A673 (cell line): ENCODE results near the gene PPP3R2. TPM values are rescaled to one million over a fixed set of nuclear protein-coding genes. Genes with fewer than 3 reads are reported as not detected.
"Not testable (repeated sequence)": the region's sequence is repeated elsewhere in the genome, so short reads cannot be mapped to it uniquely, and the experiment has no call there.

ENCODE experiments used
- BruUV-seq: library from RNA; stranded (reverse); fragments of 400-500 nt; replicated peaks from 2 replicates; lab custom pipeline; 2021; lab: Mats Ljungman, UMichigan
- CTCF ChIA-PET: fragments of 300-600 bp; sonication (Branson Sonifier 250); formaldehyde crosslinking; loops from one replicate; lab custom pipeline; 2022; ENCODE audit warnings: antibody characterized with exemption; lab: Charles Lee
- POLR2A ChIA-PET: fragments of 300-600 bp; sonication (Branson Sonifier 250); formaldehyde crosslinking; loops from one replicate; lab custom pipeline; 2022; ENCODE audit warnings: antibody characterized with exemption; ENCODE audit not compliant: low non-redundant PET; lab: Charles Lee
- DNase-seq: peaks from one replicate; pipeline ENCODE4 v3.0.0-alpha.2; 2015; ENCODE audit warnings: low spot score
- H3K27ac ChIP-seq: fragments of 200-600 bp; sonication (generic); 2 replicates; pipeline ENCODE4 v1.5.1; 2016; ENCODE audit warnings: mixed run types, low read depth, mild to moderate bottlenecking, mixed read lengths, antibody characterized with exemption, low read length; ENCODE audit not compliant: poor library complexity, severe bottlenecking
- H3K27me3 ChIP-seq: fragments of 200-600 bp; sonication (generic); replicated peaks from 2 replicates; pipeline ENCODE4 v1.6.1; 2017; ENCODE audit warnings: mixed run types, low read depth, mild to moderate bottlenecking, mixed read lengths, antibody characterized with exemption, low read length; ENCODE audit not compliant: insufficient read depth, poor library complexity
- H3K36me3 ChIP-seq: fragments of 200-600 bp; sonication (generic); 2 replicates; pipeline ENCODE4 v1.6.1; 2016; ENCODE audit warnings: mixed run types, mild to moderate bottlenecking, mixed read lengths, antibody characterized with exemption, low read length; ENCODE audit not compliant: insufficient read depth, poor library complexity, severe bottlenecking
- H3K4me1 ChIP-seq: fragments of 200-600 bp; sonication (generic); 2 replicates; pipeline ENCODE4 v1.6.1; 2017; ENCODE audit warnings: mixed run types, mild to moderate bottlenecking, mixed read lengths, antibody characterized with exemption, low read length; ENCODE audit not compliant: insufficient read depth, poor library complexity, severe bottlenecking
- H3K4me3 ChIP-seq: fragments of 200-600 bp; sonication (generic); 2 replicates; pipeline ENCODE4 v1.5.1; 2016; ENCODE audit warnings: low read depth, mixed run types, mild to moderate bottlenecking, mixed read lengths, low read length; ENCODE audit not compliant: poor library complexity, severe bottlenecking
- H3K9me3 ChIP-seq: fragments of 200-600 bp; sonication (generic); 2 replicates; pipeline ENCODE4 v1.6.1; 2016; ENCODE audit warnings: mixed run types, low read depth, mild to moderate bottlenecking, mixed read lengths, antibody characterized with exemption, low read length; ENCODE audit not compliant: poor library complexity, severe bottlenecking
- EZH2 ChIP-seq: fragments of 200-600 bp; sonication (generic); IDR thresholded peaks from 2 replicates; pipeline ENCODE4 v1.6.1; 2017; ENCODE audit warnings: borderline replicate concordance, low read depth, mild to moderate bottlenecking, mixed read lengths, antibody characterized with exemption, low read length; ENCODE audit not compliant: poor library complexity, severe bottlenecking
- intact Hi-C: fragments of 100-400 bp; cut with micrococcal nuclease; formaldehyde crosslinking; loops from one replicate; pipeline ENCODE4 v1.10.0; 2022; ENCODE audit not compliant: unreplicated experiment
- total RNA-seq: library from RNA; stranded (reverse); gene quantifications from 2 replicates; pipeline ENCODE4 v1.2.3, GENCODE V29; 2021
- TF ChIP-seq, protein P1 (sequence below): fragments of 300-800, 200-600 bp; sonication (generic); conservative IDR thresholded peaks from 2 replicates; pipeline ENCODE4 v1.5.1; 2017; ENCODE audit warnings: low read depth, mild to moderate bottlenecking, antibody characterized with exemption, low read length, moderate library complexity, mixed read lengths

The PPP3R2 gene
- total RNA-seq, 1 experiment from 2014 or later: not detected

DNA sequence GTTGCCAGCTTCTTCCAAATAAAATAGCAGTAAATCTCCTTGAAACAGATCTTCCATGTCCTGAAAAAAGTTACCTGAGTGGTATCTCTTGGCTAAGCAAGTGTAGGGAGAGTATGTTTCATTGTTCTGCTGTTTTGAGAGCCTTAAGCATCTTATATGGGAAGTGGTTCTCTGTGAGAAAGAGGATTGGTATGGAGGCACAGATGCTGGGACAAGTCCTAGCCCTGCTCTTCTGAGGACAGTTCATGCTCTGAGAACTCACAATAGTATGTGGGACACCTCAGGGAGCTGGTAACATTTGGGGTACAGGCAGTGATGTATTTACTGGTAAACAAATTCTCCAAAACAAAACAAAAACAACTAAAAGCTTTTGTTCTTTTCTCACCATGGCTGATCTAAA, 2.0 kb downstream of the PPP3R2 start:
- no peak overlapping the region for H3K27ac ChIP-seq
- no TSS peak for BruUV-seq
- no peaks in the 10 kb centered on the region for H3K9me3 ChIP-seq
- TF ChIP-seq, protein P1, sequence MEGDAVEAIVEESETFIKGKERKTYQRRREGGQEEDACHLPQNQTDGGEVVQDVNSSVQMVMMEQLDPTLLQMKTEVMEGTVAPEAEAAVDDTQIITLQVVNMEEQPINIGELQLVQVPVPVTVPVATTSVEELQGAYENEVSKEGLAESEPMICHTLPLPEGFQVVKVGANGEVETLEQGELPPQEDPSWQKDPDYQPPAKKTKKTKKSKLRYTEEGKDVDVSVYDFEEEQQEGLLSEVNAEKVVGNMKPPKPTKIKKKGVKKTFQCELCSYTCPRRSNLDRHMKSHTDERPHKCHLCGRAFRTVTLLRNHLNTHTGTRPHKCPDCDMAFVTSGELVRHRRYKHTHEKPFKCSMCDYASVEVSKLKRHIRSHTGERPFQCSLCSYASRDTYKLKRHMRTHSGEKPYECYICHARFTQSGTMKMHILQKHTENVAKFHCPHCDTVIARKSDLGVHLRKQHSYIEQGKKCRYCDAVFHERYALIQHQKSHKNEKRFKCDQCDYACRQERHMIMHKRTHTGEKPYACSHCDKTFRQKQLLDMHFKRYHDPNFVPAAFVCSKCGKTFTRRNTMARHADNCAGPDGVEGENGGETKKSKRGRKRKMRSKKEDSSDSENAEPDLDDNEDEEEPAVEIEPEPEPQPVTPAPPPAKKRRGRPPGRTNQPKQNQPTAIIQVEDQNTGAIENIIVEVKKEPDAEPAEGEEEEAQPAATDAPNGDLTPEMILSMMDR: no peak
- no peak for TF ChIP-seq EZH2
- H3K4me3 ChIP-seq: no peak overlapping the region
- no peak for DNase-seq
- intact Hi-C loops: no loop called here
- no peaks in the 10 kb centered on the region for H3K4me1 ChIP-seq
- POLR2A ChIA-PET: no interaction called here
- CTCF ChIA-PET: no interaction called here
- no peaks in the 10 kb centered on the region for H3K27me3 ChIP-seq
- no peaks in the 10 kb centered on the region for H3K36me3 ChIP-seq

DNA sequence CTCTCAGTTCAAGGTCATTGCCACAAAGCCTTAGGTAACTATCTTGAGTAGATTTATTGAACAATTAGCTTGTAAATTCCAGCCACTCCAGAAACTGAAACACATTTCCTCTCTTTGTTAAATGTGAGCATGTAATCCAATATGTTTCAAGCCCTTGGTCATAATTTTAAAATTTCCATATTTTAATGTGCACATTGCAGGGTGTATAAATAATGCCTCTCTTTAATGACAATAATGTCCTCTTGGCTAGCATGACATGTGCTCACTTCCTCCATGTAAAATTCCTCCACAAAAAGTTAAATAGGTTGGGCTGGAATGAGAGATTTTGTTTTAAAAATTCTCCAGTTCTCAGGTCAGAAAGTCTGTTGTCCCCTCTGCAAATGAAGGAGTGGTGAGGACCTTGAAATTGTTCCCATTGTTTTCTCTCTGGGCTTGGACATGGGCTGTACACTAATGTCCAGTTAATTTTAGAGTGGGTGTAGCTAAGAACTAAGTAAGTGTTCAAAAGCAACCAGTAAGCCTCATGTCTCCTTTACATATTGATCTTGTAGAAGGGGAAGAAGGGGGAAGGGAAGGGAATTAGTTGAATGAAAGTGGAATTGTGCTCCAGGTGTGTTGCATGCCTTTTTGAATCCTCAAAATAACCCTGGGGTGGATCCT, 2.9 kb downstream of the PPP3R2 start:
- TF ChIP-seq, protein P1: no peak
- TF ChIP-seq EZH2: no peak
- CTCF ChIA-PET: no interaction called here

DNA sequence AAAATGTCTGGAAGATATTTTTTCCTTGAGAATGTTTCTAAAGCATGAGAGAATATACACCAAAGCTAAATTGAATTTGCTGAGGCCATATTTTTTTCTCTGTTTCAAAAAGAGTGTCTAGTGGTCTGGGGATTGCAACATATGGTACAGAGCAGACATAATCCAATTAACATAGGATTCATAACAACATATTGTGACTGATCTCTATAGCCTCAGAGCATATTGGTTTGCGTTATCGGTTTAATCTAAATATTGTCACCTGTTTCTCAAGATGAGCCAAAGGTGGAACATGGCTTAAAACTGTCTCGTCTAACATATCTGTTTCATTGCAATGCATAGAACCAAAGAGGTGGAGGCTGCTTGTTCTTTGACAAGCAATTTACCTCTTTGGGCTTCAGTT, 3.9 kb downstream of the PPP3R2 start:
- Histone ChIP-seq H3K9me3 (no peaks in the 10 kb centered on the region), H3K4me1 (no peaks in the 10 kb centered on the region), H3K36me3 (no peaks in the 10 kb centered on the region), H3K27ac (no peak overlapping the region), H3K27me3 (no peaks in the 10 kb centered on the region), H3K4me3 (no peak overlapping the region)
- no TSS peak for BruUV-seq
- DNase-seq: no peak
- ChIA-PET CTCF (no interaction called here), POLR2A (no interaction called here)
- TF ChIP-seq, protein P1: no peak
- TF ChIP-seq EZH2: no peak
- intact Hi-C loops: no loop called here

More for the DNA sequence above, 2.9 kb downstream of the PPP3R2 start:
- Histone ChIP-seq H3K9me3 (no peaks in the 10 kb centered on the region), H3K4me1 (no peaks in the 10 kb centered on the region), H3K4me3 (no peak overlapping the region), H3K36me3 (no peaks in the 10 kb centered on the region), H3K27me3 (no peaks in the 10 kb centered on the region), H3K27ac (no peak overlapping the region)
- DNase-seq: no peak
- BruUV-seq: no TSS peak
- intact Hi-C loops: no loop called here
- POLR2A ChIA-PET: no interaction called here

DNA sequence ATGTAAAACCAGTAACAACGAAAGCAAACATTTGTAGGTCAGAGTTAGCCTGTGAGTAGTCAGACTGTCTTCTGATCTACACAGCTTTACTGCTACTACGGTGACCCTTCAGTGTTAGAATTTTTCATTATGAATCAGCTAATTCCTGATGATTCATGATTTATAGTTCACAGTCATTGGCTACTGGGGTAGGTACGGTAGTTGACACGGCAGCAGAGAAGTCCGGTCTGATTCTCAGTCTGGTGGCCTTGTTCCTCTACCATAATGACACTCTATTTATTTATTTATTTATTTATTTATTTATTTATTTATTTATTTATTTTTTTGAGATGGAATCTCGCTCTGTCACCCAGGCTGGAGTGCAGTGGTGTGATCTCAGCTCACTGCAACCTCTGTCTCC, 4.7 kb downstream of the PPP3R2 start:
- H3K27me3 ChIP-seq, H3K27ac ChIP-seq, H3K9me3 ChIP-seq, POLR2A ChIA-PET, DNase-seq, CTCF ChIA-PET, H3K4me3 ChIP-seq, H3K36me3 ChIP-seq, BruUV-seq, intact Hi-C loops, H3K4me1 ChIP-seq: not testable (repeated sequence)
